K562 (cell line): ENCODE results near the gene WDR31. TPM values are rescaled to one million over a fixed set of nuclear protein-coding genes. Genes with fewer than 3 reads are reported as not detected.
A peak's percentile ranks its signal among the peaks of the same experiment; 100 is the strongest.

Experiments used
- ATF7 ChIP-seq: fragments of 450-650 bp; IDR thresholded peaks from 2 replicates; pipeline ENCODE4 v1.7.1; 2014; ENCODE audit warnings: mild to moderate bottlenecking, moderate library complexity
- BDP1 ChIP-seq: IDR thresholded peaks from 3 replicates; pipeline ENCODE4 v1.6.1; 2011; ENCODE audit not compliant: insufficient read length, insufficient read depth
- CHD1 ChIP-seq: fragments of 200-600 bp; sonication (generic); IDR thresholded peaks from one replicate; pipeline ENCODE4 v1.6.1; 2012; ENCODE audit warnings: mild to moderate bottlenecking, moderate library complexity, low read length, inconsistent platforms
- CTBP1 ChIP-seq: fragments of 450-650 bp; IDR thresholded peaks from 2 replicates; pipeline ENCODE4 v1.6.1; 2016; ENCODE audit warnings: borderline replicate concordance
- FOXJ3 ChIP-seq: sonication (generic); formaldehyde crosslinking; IDR thresholded peaks from 2 replicates; pipeline ENCODE4 v1.4.0; 2020; ENCODE audit warnings: mild to moderate bottlenecking, missing genetic modification reagents
- GTF2F1 ChIP-seq: IDR thresholded peaks from 2 replicates; pipeline ENCODE4 v1.6.1; 2011; ENCODE audit warnings: low read depth, low read length, improper control_type of control experiment
- HMG20B ChIP-seq: fragments of 250-450 bp; sonication (Bioruptor Pico); IDR thresholded peaks from 2 replicates; pipeline ENCODE4 v1.5.0; 2021; ENCODE audit warnings: mild to moderate bottlenecking
- JUND ChIP-seq, 2 experiments: IDR thresholded peaks; 2 replicates in 1 of 2; 3 replicates in 1 of 2; pipeline ENCODE4 v1.6.1; 2011; ENCODE audit warnings: borderline replicate concordance in 2 of 2, low read depth in 2 of 2, low read length in 2 of 2, improper control_type of control experiment in 1 of 2, missing biosample characterization in 1 of 2, missing genetic modification characterization in 1 of 2, missing genetic modification reagents in 1 of 2
- L3MBTL2 ChIP-seq: fragments of 450-650 bp; IDR thresholded peaks from 2 replicates; pipeline ENCODE4 v1.6.1; 2016; ENCODE audit warnings: mild to moderate bottlenecking, moderate library complexity
- MBD2 ChIP-seq: sonication (generic); IDR thresholded peaks from 2 replicates; pipeline ENCODE4 v1.6.1; 2016; ENCODE audit warnings: low read depth, borderline replicate concordance
- MTA3 ChIP-seq: fragments of 450-650 bp; formaldehyde crosslinking; IDR thresholded peaks from 2 replicates; pipeline ENCODE4 v1.6.1; 2017; ENCODE audit warnings: mild to moderate bottlenecking, borderline replicate concordance
- NCOA1 ChIP-seq: fragments of 450-650 bp; IDR thresholded peaks from 2 replicates; pipeline ENCODE4 v1.6.1; 2016; ENCODE audit warnings: low read depth
- NCOA2 ChIP-seq, 2 experiments: fragments of 450-650 bp; IDR thresholded peaks; 2 replicates each; pipeline ENCODE4 v1.6.1; 2018; ENCODE audit warnings: mild to moderate bottlenecking in 2 of 2, moderate library complexity in 1 of 2; ENCODE audit not compliant: partially characterized antibody in 2 of 2
- NFE2L1 ChIP-seq: fragments of 450-650 bp; IDR thresholded peaks from 2 replicates; pipeline ENCODE4 v1.6.1; 2016; ENCODE audit warnings: missing genetic modification characterization, low read depth, mild to moderate bottlenecking, missing compliant biosample characterization, moderate library complexity, borderline replicate concordance
- PHF21A ChIP-seq: fragments of 450-650 bp; IDR thresholded peaks from 2 replicates; pipeline ENCODE4 v1.6.1; 2017; ENCODE audit warnings: low read depth, borderline replicate concordance
- PRDM10 ChIP-seq: fragments of 450-650 bp; IDR thresholded peaks from 2 replicates; pipeline ENCODE4 v1.6.1; 2018; ENCODE audit not compliant: partially characterized antibody
- TCF3 ChIP-seq: sonication (generic); formaldehyde crosslinking; IDR thresholded peaks from 2 replicates; pipeline ENCODE4 v1.4.0; 2020; ENCODE audit warnings: mild to moderate bottlenecking, missing genetic modification reagents
- ZNF121 ChIP-seq: sonication (generic); formaldehyde crosslinking; conservative IDR thresholded peaks from 2 replicates; pipeline ENCODE4 v1.8.0; 2022; ENCODE audit warnings: missing genetic modification reagents
- ZNF175 ChIP-seq: fragments of 200-800 bp; sonication (Bioruptor generic); IDR thresholded peaks from 2 replicates; pipeline ENCODE4 v1.6.1; 2016; ENCODE audit warnings: low read depth, mild to moderate bottlenecking, missing genetic modification characterization, missing compliant biosample characterization
- ZNF592 ChIP-seq: fragments of 450-650 bp; IDR thresholded peaks from 2 replicates; pipeline ENCODE4 v1.6.1; 2017; ENCODE audit warnings: antibody characterized with exemption, mild to moderate bottlenecking
- polyA plus RNA-seq, 8 experiments: library from polyadenylated mRNA; depleted of rRNA in 4 of 8; stranded (reverse) in 5 of 8; unstranded in 3 of 8; fragments of >200 nt; fragmentation: Nextera tagmentation in 2 of 8; fragmentation: Illumina TruSeq in 1 of 8; extraction: Ambion mirVana in 2 of 8; extraction: Trizol in 1 of 8; gene quantifications; 2 replicates each; pipeline versions ENCODE4 v1.2.1 to v1.2.3, GENCODE V29; 2011 to 2014; ENCODE audit warnings: inconsistent platforms in 1 of 8, missing spikeins in 1 of 8
- total RNA-seq, 7 experiments: library from RNA; depleted of rRNA in 6 of 7; stranded (reverse); fragments of >200 nt in 6 of 7; fragmentation: Illumina TruSeq in 2 of 7; extraction: Trizol in 2 of 7; gene quantifications; 2 replicates each; pipeline versions ENCODE4 v1.2.1 to v1.2.3, GENCODE V29; 2011 to 2021; ENCODE audit warnings: low replicate concordance in 1 of 7

The WDR31 gene
- total and polyA plus RNA-seq, 9 of the 15 experiments (the other 6 are each of a cell fraction or from before 2014, with no cell fraction given), result 0.35 to 1.8 (median 0.95) TPM

DNA sequence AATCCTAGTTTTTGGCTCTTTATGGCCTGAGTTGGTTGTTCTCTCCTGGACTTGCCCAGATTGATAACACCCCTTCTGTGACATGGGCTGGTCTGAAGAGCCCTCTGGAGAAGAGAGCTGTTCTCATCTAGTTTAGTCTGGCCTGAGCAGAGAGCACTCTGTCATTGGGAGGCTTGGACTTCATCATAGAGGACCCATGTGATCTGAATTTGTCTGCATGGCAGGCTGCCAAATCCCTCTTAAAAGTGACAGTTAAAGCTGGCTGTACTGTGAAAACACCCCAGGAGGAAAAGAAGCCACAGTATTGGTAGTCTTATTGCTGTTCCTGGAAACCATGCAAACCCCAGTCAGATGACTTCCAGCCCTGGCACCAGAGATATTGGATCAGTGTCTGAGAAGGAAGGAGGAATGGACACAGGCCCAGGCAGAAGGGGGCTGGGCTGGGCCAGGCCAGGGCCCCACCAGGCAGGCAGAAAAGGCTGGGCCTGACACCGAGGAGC lies 3.7 kb upstream of the WDR31 start (continued):
- TF ChIP-seq NFE2L1 (tag), result no peak
- TF ChIP-seq CTBP1, result peak; percentile 51; the same call in 1 of the 2 replicates
- peak; percentile 39; the same call in 1 of the 2 replicates for TF ChIP-seq JUND (IDR thresholded peaks at IDR 0.05; ENCODE audit: borderline replicate concordance, low read depth, low read length)
- peak; percentile 11; the same call in 1 of the 3 replicates for TF ChIP-seq JUND (tag; IDR thresholded peaks at IDR 0.05; ENCODE audit: borderline replicate concordance, low read depth, low read length)
- TF ChIP-seq ATF7, result peak; percentile 69; the same call in 1 of the 2 replicates
- peak; percentile 81 for TF ChIP-seq L3MBTL2
- 0 out of 2 replicates have a peak, but pooled peaks have one; percentile 5 for TF ChIP-seq TCF3 (CRISPR knock-in tag)
- no peak for TF ChIP-seq FOXJ3 (CRISPR knock-in tag)
- TF ChIP-seq ZNF592, result peak; percentile 62; the same call in 1 of the 2 replicates
- no peak for TF ChIP-seq CHD1
- TF ChIP-seq HMG20B (CRISPR knock-in tag), result no peak
- 0 out of 2 replicates have a peak, but pooled peaks have one; percentile 38 for TF ChIP-seq MTA3
- 0 out of 2 replicates have a peak, but pooled peaks have one; percentile 29 for TF ChIP-seq ZNF175 (CRISPR knock-in tag)
- peak; percentile 97 for TF ChIP-seq PRDM10
- TF ChIP-seq NCOA1, result 0 out of 2 replicates have a peak, but pooled peaks have one; percentile 28
- TF ChIP-seq MBD2, result no peak
- TF ChIP-seq PHF21A, result peak; percentile 76; the same call in 1 of the 2 replicates
- TF ChIP-seq BDP1, result no peak
- no peak for TF ChIP-seq GTF2F1
- TF ChIP-seq ZNF121 (CRISPR knock-in tag), result no peak
- TF ChIP-seq NCOA2 (IDR thresholded peaks at IDR 0.05; ENCODE audit: partially characterized antibody in 2 of 2), result no peak
